ENCODE measurements around the gene UGT1A5.

The UGT1A5 gene

DNA sequence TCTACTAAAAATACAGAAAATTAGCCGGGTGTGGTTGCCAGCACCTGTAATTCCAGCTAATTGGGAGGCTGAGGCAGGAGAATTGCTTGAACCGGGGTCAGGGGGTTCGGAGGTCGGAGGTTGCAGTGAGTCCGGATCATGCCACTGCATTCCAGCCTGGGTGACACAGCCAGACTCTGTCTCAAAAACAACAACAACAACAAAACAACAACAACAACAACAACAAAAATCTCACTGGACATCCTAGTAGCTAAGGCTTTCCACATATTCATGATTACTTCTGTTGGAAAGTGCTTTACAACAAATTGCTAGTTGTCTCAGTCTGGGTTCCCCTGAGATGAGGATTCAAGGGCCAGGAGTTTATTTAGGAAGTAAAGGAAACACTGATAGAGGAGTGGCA is 61.1 kb downstream of the UGT1A5 start:
- in situ Hi-C loops (cut with HindIII; ENCODE audit: low sequenced_read_pairs), result no loop called here
- TF ChIP-seq, protein P1, sequence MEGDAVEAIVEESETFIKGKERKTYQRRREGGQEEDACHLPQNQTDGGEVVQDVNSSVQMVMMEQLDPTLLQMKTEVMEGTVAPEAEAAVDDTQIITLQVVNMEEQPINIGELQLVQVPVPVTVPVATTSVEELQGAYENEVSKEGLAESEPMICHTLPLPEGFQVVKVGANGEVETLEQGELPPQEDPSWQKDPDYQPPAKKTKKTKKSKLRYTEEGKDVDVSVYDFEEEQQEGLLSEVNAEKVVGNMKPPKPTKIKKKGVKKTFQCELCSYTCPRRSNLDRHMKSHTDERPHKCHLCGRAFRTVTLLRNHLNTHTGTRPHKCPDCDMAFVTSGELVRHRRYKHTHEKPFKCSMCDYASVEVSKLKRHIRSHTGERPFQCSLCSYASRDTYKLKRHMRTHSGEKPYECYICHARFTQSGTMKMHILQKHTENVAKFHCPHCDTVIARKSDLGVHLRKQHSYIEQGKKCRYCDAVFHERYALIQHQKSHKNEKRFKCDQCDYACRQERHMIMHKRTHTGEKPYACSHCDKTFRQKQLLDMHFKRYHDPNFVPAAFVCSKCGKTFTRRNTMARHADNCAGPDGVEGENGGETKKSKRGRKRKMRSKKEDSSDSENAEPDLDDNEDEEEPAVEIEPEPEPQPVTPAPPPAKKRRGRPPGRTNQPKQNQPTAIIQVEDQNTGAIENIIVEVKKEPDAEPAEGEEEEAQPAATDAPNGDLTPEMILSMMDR (IDR thresholded peaks at IDR 0.05; ENCODE audit: low read depth, low read length), result no peak
- no peak for DNase-seq (ENCODE audit: low read depth, low spot score)
- no peak overlapping the region for H3K4me3 ChIP-seq (ENCODE audit: low read depth, low read length)

DNA sequence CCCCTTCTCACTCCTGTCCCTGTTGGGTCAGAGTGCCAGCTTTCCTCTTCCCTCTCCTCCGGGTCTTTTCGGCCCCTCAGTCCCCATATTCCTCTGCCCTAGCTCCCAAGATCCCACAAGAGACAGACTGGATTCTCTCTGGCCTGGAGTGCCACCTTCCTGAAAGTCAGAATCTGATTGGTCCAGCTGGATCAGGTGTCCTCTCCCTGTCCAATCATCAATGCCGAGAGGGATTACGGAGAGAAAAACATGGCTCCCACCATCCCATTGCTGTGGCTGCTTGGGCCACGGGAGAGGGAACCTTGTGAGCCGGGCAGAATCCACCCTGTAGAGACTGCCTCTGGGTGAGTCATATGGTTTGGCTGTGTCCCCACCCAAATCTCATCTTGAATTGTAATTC is 62.7 kb downstream of the UGT1A5 start:
- no peak for DNase-seq (ENCODE audit: low read depth, low spot score)
- TF ChIP-seq, protein P1 (IDR thresholded peaks at IDR 0.05; ENCODE audit: low read depth, low read length), result no peak
- in situ Hi-C loops (cut with HindIII; ENCODE audit: low sequenced_read_pairs), result no loop called here
- no peak overlapping the region for H3K4me3 ChIP-seq (ENCODE audit: low read depth, low read length)

DNA sequence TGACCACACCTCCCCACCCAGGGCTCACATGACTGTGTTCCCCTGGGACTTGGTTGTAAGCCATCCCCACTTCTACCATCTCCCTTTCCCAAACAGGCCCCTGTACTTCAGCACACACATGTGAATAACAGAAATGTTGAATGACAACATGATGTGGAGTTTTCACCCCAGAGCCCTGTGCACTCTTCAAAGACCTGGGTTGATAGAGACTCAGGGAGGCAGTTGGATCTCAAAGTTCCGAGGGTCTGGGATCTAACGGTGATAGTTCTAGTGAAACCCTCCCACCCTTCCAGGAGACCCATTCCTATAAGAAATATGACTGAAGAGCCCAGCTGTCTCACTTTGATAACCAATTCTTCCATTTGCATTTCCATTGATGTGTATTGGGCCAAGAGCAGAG is 65.3 kb downstream of the UGT1A5 start, which contains the start of gene MROH2A:
TSS of gene MROH2A (plus strand) at position 301 of the 400 bp plus-strand sequence. CDS start 1,029 bp downstream, outside the sequence.
- H3K4me3 ChIP-seq (ENCODE audit: low read depth, low read length), result no peak within 1 kb of the TSS
- TF ChIP-seq, protein P1 (IDR thresholded peaks at IDR 0.05; ENCODE audit: low read depth, low read length), result no peak
- in situ Hi-C loops (cut with HindIII; ENCODE audit: low sequenced_read_pairs), result no loop called here
- DNase-seq (ENCODE audit: low read depth, low spot score), result no peak

DNA sequence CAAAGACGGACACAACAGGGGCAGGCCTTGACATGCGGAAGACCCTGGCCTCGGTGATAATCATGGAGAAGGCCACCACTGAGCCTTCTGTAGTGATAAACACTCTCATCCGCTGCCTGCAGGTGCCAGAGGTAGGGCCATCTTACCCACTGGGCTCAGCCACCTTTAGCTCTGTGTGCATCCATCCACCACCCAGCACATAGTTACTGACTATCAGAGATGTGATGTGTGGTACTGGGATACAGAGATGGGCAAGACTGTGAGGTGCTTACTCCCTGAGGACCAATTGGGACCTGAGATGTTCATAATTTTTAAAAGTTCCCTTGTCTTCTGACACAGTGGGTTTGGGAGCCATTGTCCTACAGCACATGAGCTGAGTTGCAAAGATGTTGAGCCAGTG is 67.0 kb downstream of the UGT1A5 start:
- TF ChIP-seq, protein P1 (IDR thresholded peaks at IDR 0.05; ENCODE audit: low read depth, low read length), result no peak
- DNase-seq (ENCODE audit: low read depth, low spot score), result no peak
- no peak overlapping the region for H3K4me3 ChIP-seq (ENCODE audit: low read depth, low read length)
- in situ Hi-C loops (cut with HindIII; ENCODE audit: low sequenced_read_pairs), result no loop called here

DNA sequence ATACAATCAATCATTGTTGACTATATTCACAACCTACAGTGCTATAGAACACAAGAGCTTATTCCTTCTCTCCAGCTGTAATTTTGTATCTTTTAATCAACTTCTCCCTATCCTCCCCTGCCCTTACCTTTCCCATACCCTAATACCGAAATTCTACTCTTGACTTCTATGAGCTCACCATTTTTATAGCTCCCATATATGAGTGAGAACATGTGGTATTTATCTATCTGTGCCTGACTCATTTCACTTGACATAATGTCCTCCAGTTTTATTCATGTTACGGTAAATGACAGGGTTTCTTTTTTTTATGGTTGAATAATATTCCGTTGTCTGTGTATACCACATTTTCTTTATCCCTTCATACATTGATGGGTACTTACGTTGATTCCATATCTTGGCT is 68.1 kb downstream of the UGT1A5 start:
- TF ChIP-seq, protein P1 (IDR thresholded peaks at IDR 0.05; ENCODE audit: low read depth, low read length), result no peak
- in situ Hi-C loops (cut with HindIII; ENCODE audit: low sequenced_read_pairs), result no loop called here
- no peak overlapping the region for H3K4me3 ChIP-seq (ENCODE audit: low read depth, low read length)
- no peak for DNase-seq (ENCODE audit: low read depth, low spot score)

DNA sequence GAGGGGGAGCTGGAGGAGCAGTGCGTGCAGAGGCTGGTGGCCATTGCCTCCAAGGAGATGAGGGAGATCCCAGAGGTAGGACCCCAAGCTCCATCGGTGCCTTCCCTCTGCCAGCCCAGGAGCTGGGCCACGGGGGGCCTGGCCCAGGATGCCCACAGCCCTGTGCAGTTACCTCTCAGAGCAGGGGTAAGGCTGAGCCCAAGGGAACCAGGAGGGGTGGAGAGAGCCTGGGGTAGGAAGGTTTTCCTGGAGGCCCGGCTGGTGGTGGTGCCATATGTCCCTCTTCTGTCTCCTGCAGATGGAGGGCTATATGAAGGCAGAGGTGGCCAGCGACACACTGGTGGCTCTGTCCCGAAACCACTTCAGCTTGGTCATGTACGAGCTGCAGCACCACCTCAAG is 76.8 kb downstream of the UGT1A5 start:
- in situ Hi-C loops (cut with HindIII; ENCODE audit: low sequenced_read_pairs), result no loop called here
- no peak for DNase-seq (ENCODE audit: low read depth, low spot score)
- TF ChIP-seq, protein P1 (IDR thresholded peaks at IDR 0.05; ENCODE audit: low read depth, low read length), result no peak
- H3K4me3 ChIP-seq (ENCODE audit: low read depth, low read length), result no peak overlapping the region

Data from astrocyte of the spinal cord (primary cell).